Measurements from ENCODE around the gene MRPL42. TPM values are rescaled to one million over a fixed set of nuclear protein-coding genes. Genes with fewer than 3 reads are reported as not detected.

MRPL42 gene
- total RNA-seq, 1 donor, result 29.0 TPM

DNA sequence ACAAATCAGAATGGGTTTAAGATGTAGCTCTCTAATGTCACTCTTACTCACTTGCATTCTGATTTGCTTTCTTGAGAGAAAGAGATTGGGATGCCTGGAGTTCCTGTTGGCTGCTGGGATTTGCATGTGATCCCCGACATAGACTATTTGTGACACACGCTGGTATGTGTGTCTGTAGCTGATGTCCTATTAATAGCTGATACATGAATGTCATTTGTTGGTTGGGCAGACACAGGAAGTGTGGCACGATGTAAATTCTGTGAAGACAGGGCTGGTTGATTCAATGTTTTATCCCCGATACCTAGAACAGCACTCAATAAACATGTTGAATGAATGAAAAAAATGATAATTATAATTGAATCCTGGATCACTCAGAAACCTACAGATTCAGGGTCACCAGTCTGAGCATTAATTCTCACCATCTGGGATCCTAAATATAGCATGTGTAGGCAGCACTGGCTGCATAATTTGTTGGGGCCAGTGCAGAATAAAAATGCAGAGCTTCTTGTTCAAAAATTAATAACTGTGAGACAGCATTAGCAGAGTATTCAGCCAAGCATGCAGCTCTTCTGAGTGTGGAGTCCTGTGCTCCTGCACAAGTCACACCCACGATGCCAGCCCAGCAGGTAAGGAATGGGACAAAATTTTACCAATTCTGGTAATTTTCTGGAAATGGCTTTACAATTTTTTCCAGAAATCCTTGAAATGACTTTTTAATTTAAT is 69.6 kb downstream of the MRPL42 start:
- H3K9me3 ChIP-seq (ENCODE audit: low read depth, low read length), result no peaks in the 10 kb centered on the region
- DNase-seq (ENCODE audit: insufficient read length, low spot score, missing footprints), result no peak
- H3K27ac ChIP-seq (ENCODE audit: low read depth, low read length), result no peak overlapping the region
- no peak overlapping the region for H3K4me2 ChIP-seq (ENCODE audit: insufficient read depth, low read length)
- no peak overlapping the region for H2AFZ ChIP-seq (ENCODE audit: low read length)
- TF ChIP-seq, protein P1, sequence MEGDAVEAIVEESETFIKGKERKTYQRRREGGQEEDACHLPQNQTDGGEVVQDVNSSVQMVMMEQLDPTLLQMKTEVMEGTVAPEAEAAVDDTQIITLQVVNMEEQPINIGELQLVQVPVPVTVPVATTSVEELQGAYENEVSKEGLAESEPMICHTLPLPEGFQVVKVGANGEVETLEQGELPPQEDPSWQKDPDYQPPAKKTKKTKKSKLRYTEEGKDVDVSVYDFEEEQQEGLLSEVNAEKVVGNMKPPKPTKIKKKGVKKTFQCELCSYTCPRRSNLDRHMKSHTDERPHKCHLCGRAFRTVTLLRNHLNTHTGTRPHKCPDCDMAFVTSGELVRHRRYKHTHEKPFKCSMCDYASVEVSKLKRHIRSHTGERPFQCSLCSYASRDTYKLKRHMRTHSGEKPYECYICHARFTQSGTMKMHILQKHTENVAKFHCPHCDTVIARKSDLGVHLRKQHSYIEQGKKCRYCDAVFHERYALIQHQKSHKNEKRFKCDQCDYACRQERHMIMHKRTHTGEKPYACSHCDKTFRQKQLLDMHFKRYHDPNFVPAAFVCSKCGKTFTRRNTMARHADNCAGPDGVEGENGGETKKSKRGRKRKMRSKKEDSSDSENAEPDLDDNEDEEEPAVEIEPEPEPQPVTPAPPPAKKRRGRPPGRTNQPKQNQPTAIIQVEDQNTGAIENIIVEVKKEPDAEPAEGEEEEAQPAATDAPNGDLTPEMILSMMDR (IDR thresholded peaks at IDR 0.05; ENCODE audit: extremely low read depth, low read depth, low read length), result no peak
- H4K20me1 ChIP-seq (ENCODE audit: insufficient read depth, low read length), result no peaks in the 10 kb centered on the region
- no peaks in the 10 kb centered on the region for H3K79me2 ChIP-seq (ENCODE audit: insufficient read depth, low read length)
- H3K4me3 ChIP-seq (ENCODE audit: insufficient read depth, low read length), result no peak overlapping the region
- H3K36me3 ChIP-seq (ENCODE audit: insufficient read depth, low read length), result no peaks in the 10 kb centered on the region
- no peaks in the 10 kb centered on the region for H3K27me3 ChIP-seq (ENCODE audit: insufficient read depth, low read length)
- H3K4me1 ChIP-seq (ENCODE audit: insufficient read depth, low read length), result no peaks in the 10 kb centered on the region

DNA sequence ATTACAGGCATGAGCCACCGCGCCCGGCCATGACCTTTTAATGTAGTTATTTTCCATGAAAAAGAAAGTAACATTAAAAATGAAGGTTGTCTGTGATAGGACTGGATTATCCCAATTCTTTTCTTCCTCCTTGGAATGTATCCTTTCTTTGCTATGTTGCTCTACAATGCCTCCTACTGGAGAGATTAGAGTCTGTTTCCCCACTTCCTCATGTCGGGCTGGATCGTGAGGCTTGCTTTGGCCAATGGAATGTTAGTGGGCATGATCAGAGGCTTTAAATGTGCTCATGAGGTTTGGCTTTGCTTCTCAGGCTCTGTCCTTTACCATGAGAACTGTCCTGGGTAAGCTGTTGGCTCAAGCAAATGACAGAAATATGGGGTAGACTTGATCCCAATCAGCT is 70.5 kb downstream of the MRPL42 start:
- no peaks in the 10 kb centered on the region for H4K20me1 ChIP-seq (ENCODE audit: insufficient read depth, low read length)
- no peak overlapping the region for H3K27ac ChIP-seq (ENCODE audit: low read depth, low read length)
- TF ChIP-seq, protein P1 (IDR thresholded peaks at IDR 0.05; ENCODE audit: extremely low read depth, low read depth, low read length), result peak; percentile 7
- DNase-seq (ENCODE audit: insufficient read length, low spot score, missing footprints), result no peak
- H3K27me3 ChIP-seq (ENCODE audit: insufficient read depth, low read length), result no peaks in the 10 kb centered on the region
- no peaks in the 10 kb centered on the region for H3K9me3 ChIP-seq (ENCODE audit: low read depth, low read length)
- H3K79me2 ChIP-seq (ENCODE audit: insufficient read depth, low read length), result no peaks in the 10 kb centered on the region
- H3K4me1 ChIP-seq (ENCODE audit: insufficient read depth, low read length), result no peaks in the 10 kb centered on the region
- H3K4me3 ChIP-seq (ENCODE audit: insufficient read depth, low read length), result no peak overlapping the region
- H3K4me2 ChIP-seq (ENCODE audit: insufficient read depth, low read length), result no peak overlapping the region
- H2AFZ ChIP-seq (ENCODE audit: low read length), result no peak overlapping the region
- H3K36me3 ChIP-seq (ENCODE audit: insufficient read depth, low read length), result no peaks in the 10 kb centered on the region

GRCh38 chr12:93539821-93540220 is 72.5 kb downstream of the MRPL42 start:
- Histone ChIP-seq H3K9me3 (ENCODE audit: low read depth, low read length) (no peaks in the 10 kb centered on the region), H3K4me3 (ENCODE audit: insufficient read depth, low read length) (no peak overlapping the region), H3K4me1 (ENCODE audit: insufficient read depth, low read length) (no peaks in the 10 kb centered on the region), H3K79me2 (ENCODE audit: insufficient read depth, low read length) (no peaks in the 10 kb centered on the region), H2AFZ (ENCODE audit: low read length) (no peak overlapping the region), H4K20me1 (ENCODE audit: insufficient read depth, low read length) (no peaks in the 10 kb centered on the region), H3K27ac (ENCODE audit: low read depth, low read length) (no peak overlapping the region), H3K27me3 (ENCODE audit: insufficient read depth, low read length) (no peaks in the 10 kb centered on the region), H3K36me3 (ENCODE audit: insufficient read depth, low read length) (no peaks in the 10 kb centered on the region), H3K4me2 (ENCODE audit: insufficient read depth, low read length) (no peak overlapping the region)
- TF ChIP-seq, protein P1 (IDR thresholded peaks at IDR 0.05; ENCODE audit: extremely low read depth, low read depth, low read length), result no peak
- DNase-seq (ENCODE audit: insufficient read length, low spot score, missing footprints), result no peak

- no peak overlapping the region for H3K4me2 ChIP-seq (ENCODE audit: insufficient read depth, low read length)
- H3K36me3 ChIP-seq (ENCODE audit: insufficient read depth, low read length), result no peaks in the 10 kb centered on the region
- no peak overlapping the region for H3K4me3 ChIP-seq (ENCODE audit: insufficient read depth, low read length)
- H3K27ac ChIP-seq (ENCODE audit: low read depth, low read length), result no peak overlapping the region
- H4K20me1 ChIP-seq (ENCODE audit: insufficient read depth, low read length), result no peaks in the 10 kb centered on the region
- TF ChIP-seq, protein P1 (IDR thresholded peaks at IDR 0.05; ENCODE audit: extremely low read depth, low read depth, low read length), result no peak
- no peaks in the 10 kb centered on the region for H3K79me2 ChIP-seq (ENCODE audit: insufficient read depth, low read length)
- no peaks in the 10 kb centered on the region for H3K9me3 ChIP-seq (ENCODE audit: low read depth, low read length)
- no peaks in the 10 kb centered on the region for H3K4me1 ChIP-seq (ENCODE audit: insufficient read depth, low read length)
- DNase-seq (ENCODE audit: insufficient read length, low spot score, missing footprints), result no peak
- H3K27me3 ChIP-seq (ENCODE audit: insufficient read depth, low read length), result no peaks in the 10 kb centered on the region
- no peak overlapping the region for H2AFZ ChIP-seq (ENCODE audit: low read length)
These were observed 73.2 kb downstream of the MRPL42 start for GRCh38 chr12:93540466-93540865.
